Stimulated activated naive B cell treated with anti-CD40 and anti-IgM and Interleukin-4, amounts not matched to agents 10 μg/mL and 1 μg/mL and 100 μg/mL, for 72 hours (primary cell): Measurements from ENCODE around the gene MYH11.

Experiments used
- ATAC-seq, 2 donors: fragments of 150-1000 bp; cut with Tn5 transposase; replicated peaks; 2 replicates each; pipeline ENCODE4 v1.10.0; 2021; ENCODE audit warnings: moderate library complexity in 1 of 2
- DNase-seq: peaks from one replicate; pipeline ENCODE4 v3.0.0; 2021
- H3K27ac Mint-ChIP-seq: one replicate; pipeline ENCODE4 v1.8.0; 2022; ENCODE audit warnings: mild to moderate bottlenecking, mixed read lengths
- H3K27me3 Mint-ChIP-seq, 2 donors: one replicate each; pipeline ENCODE4 v1.8.0; 2022; ENCODE audit warnings: mixed read lengths in 2 of 2
- H3K36me3 Mint-ChIP-seq, 2 donors: one replicate each; pipeline ENCODE4 v1.8.0; 2022; ENCODE audit warnings: mixed read lengths in 2 of 2, mild to moderate bottlenecking in 1 of 2
- H3K4me1 Mint-ChIP-seq, 2 donors: one replicate each; pipeline ENCODE4 v1.8.0; 2022; ENCODE audit warnings: mixed read lengths in 2 of 2, mild to moderate bottlenecking in 1 of 2
- H3K4me3 Mint-ChIP-seq, 2 donors: one replicate each; pipeline ENCODE4 v1.8.0; 2022; ENCODE audit warnings: mild to moderate bottlenecking in 2 of 2, mixed read lengths in 2 of 2, moderate library complexity in 1 of 2
- H3K9me3 Mint-ChIP-seq, 2 donors: one replicate each; pipeline ENCODE4 v1.8.0; 2022; ENCODE audit warnings: mixed read lengths in 2 of 2, mild to moderate bottlenecking in 1 of 2

MYH11 gene

DNA sequence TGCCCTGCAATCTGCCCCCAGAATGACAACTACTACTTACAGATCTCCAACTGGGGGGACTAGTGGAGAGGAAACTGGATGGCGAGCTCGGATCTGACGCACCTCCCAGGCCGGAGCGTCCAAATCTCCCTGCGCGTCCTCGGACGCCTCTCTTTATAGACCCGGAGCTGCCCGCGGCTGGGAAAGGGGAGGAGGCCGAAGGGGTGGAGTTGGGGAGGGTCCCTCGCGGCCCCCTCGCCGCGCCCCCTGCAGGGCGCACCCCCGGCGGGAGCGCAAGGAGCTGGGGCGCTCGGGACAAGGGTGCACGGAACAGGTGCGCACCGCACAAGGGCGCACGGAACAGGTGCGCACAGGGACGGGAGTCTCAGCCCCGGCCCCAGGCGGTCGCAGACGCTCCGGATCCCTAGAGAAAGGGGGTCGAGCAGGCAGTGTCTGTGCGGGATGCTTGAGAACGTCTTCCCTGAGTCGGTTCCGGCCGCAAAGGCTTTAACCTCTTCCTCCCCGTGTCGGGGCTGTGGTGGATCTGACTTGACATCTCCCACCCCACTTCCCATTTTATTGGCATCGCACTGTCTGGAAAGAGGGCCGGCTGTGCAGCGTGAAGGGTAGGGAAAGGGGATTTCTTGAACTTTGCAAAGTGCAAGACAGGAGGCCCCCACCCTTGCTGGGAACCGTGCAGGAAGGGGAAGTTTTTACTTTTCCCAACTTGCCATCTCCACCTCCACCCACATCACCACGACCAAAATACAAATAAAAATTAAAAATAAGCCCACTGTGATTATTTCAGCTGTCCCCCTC, at the start of gene MYH11:
Gene MYH11, minus strand, starts transcription at position 128 of the 798 bp plus-strand sequence. CDS start 18,776 bp downstream, outside the sequence.
- peaks cover 25 to 57% of the 10 kb centered on the region in 2 donors for H3K27me3 Mint-ChIP-seq
- H3K9me3 Mint-ChIP-seq: no peaks in the 10 kb centered on the region
- H3K4me3 Mint-ChIP-seq: peak within 1 kb of the TSS; percentile 62 to 75
- no peak for DNase-seq
- no peak for ATAC-seq
- no peaks in the 10 kb centered on the region for H3K36me3 Mint-ChIP-seq
- H3K27ac Mint-ChIP-seq: peak within 1 kb of the TSS; percentile 5
- peaks cover 17 to 26% of the 10 kb centered on the region in 2 donors for H3K4me1 Mint-ChIP-seq

DNA sequence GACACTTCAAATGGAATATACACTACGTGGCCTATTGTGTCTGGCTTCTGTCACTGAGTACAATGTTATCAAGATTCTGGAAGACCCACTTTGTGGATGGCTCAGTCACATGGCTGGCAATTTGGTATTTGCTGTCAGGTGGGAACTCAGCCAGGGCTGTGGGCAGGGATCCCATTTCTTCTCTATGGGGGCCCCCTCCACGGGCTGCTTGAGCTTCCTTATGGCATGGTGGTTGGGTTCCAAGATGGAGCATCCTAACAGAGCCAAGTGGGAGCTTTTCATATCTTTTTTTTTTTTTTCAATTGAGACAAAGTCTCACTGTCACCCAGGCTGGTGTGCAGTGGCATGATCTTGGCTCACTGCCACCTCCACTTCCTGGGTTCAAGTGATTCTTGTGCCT, 49.6 kb upstream of the MYH11 start:
- Mint-ChIP-seq H3K36me3 (no peaks in the 10 kb centered on the region), H3K9me3 (peaks cover 2 to 5% of the 10 kb centered on the region in 2 donors), H3K4me1 (peaks cover 5 to 8% of the 10 kb centered on the region in 2 donors), H3K27ac (no peak overlapping the region), H3K4me3 (no peak overlapping the region), H3K27me3 (no peaks in the 10 kb centered on the region)
- DNase-seq: no peak
- ATAC-seq: no peak

DNA sequence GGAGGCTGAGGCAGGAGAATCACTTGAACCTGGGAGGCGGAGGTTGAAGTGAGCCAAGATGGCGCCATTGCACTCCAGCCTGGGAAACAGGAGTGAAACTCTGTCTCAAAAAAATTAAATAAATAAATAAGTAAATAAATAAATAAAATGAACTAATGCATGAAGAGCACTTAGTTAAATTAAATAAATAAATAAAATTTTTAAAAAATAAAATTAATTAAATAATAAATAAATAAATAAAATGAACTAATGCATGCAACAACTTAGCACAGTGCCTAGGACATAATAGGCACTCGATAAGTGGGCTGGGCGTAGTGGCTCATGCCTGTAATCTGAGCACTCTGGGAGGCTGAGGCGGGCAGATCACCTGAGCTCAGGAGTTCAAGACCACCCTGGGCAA, 47.1 kb upstream of the MYH11 start:
- no peaks in the 10 kb centered on the region for H3K36me3 Mint-ChIP-seq
- peaks cover 7 to 15% of the 10 kb centered on the region in 2 donors for H3K4me1 Mint-ChIP-seq
- no peak for DNase-seq
- H3K27me3 Mint-ChIP-seq: no peaks in the 10 kb centered on the region
- ATAC-seq: no peak
- H3K9me3 Mint-ChIP-seq: no peaks in the 10 kb centered on the region
- H3K27ac Mint-ChIP-seq: no peak overlapping the region
- H3K4me3 Mint-ChIP-seq: no peak overlapping the region

- Mint-ChIP-seq H3K27me3 (no peaks in the 10 kb centered on the region), H3K36me3 (no peaks in the 10 kb centered on the region), H3K4me3 (no peak overlapping the region), H3K9me3 (no peaks in the 10 kb centered on the region), H3K27ac (no peak overlapping the region), H3K4me1 (peaks cover 14 to 19% of the 10 kb centered on the region in 2 donors)
- ATAC-seq (no peak), DNase-seq (no peak)
Observed at GRCh38 chr16:15900901-15901500, 44.2 kb upstream of the MYH11 start.

DNA sequence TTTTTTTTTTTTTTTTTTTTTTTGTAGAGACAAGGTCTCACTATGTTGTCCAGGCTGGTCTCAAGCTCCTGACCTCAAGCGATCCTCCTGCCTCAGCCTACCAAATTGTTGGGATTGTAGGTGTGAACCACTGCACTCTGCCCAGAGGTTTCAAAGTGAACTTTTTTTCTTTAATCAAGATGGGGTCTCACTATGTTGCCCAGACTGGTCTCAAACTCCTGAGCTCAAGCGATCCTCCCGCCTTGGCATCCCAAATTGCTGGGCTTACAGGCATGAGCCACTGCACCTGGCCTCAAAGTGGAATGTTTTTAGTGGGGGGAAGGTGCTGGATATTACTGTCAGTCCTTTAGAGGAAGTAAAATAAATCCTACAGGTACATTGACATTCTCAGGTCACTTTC, 43.5 kb upstream of the MYH11 start:
- ATAC-seq (no peak), DNase-seq (no peak)
- no peaks in the 10 kb centered on the region for H3K36me3 Mint-ChIP-seq
- H3K27me3 Mint-ChIP-seq: no peaks in the 10 kb centered on the region
- no peaks in the 10 kb centered on the region for H3K9me3 Mint-ChIP-seq
- no peak overlapping the region for H3K27ac Mint-ChIP-seq
- no peak overlapping the region for H3K4me3 Mint-ChIP-seq
- peaks cover 14 to 19% of the 10 kb centered on the region in 2 donors for H3K4me1 Mint-ChIP-seq

- Mint-ChIP-seq H3K4me3 (no peak overlapping the region), H3K36me3 (no peaks in the 10 kb centered on the region), H3K27ac (no peak overlapping the region), H3K4me1 (peaks cover 14 to 19% of the 10 kb centered on the region in 2 donors), H3K9me3 (no peaks in the 10 kb centered on the region), H3K27me3 (no peaks in the 10 kb centered on the region)
- ATAC-seq: peak; percentile 85 to 93
- DNase-seq: peak; percentile 11
Observed at GRCh38 chr16:15899538-15900100, 42.8 kb upstream of the MYH11 start.

DNA sequence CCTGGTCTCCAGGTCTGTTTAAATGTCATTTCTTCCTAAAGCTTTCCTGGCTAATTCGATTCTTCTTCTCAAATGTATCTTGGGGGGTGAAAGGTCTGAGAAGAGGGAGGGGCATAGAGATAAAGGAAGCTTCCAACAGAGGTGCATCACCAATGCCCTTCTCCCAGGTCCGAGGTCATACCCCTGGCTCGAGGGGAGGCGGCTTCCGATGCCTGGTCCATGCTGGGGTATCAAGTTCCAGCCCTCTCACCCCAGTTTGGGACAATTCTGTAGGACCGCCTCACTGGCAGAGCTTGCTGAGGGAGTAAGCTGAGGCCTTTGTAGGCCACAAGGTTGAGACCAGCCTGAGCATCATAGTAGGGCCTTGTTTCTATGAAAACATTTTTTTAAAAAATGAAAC, 41.8 kb upstream of the MYH11 start:
- H3K4me3 Mint-ChIP-seq: no peak overlapping the region
- H3K36me3 Mint-ChIP-seq: no peaks in the 10 kb centered on the region
- no peak for DNase-seq

GRCh38 chr16:15897834-15898254, 41.0 kb upstream of the MYH11 start:
- H3K4me3 Mint-ChIP-seq: peak overlapping the region in 1 of 2 donors; percentile 21
- H3K27ac Mint-ChIP-seq: no peak overlapping the region
- DNase-seq (no peak), ATAC-seq (peak; percentile 63 to 74)
- H3K4me1 Mint-ChIP-seq: peaks cover 14 to 19% of the 10 kb centered on the region in 2 donors
- no peaks in the 10 kb centered on the region for H3K36me3 Mint-ChIP-seq
- no peaks in the 10 kb centered on the region for H3K9me3 Mint-ChIP-seq
- H3K27me3 Mint-ChIP-seq: no peaks in the 10 kb centered on the region

More for the DNA sequence above, 41.8 kb upstream of the MYH11 start:
- Mint-ChIP-seq H3K27ac (peak overlapping the region; percentile 82), H3K9me3 (no peaks in the 10 kb centered on the region), H3K27me3 (no peaks in the 10 kb centered on the region), H3K4me1 (peaks cover 14 to 19% of the 10 kb centered on the region in 2 donors)
- no peak for ATAC-seq

- H3K36me3 Mint-ChIP-seq: no peaks in the 10 kb centered on the region
- ATAC-seq (no peak), DNase-seq (no peak)
- H3K4me1 Mint-ChIP-seq: peaks cover 14 to 19% of the 10 kb centered on the region in 2 donors
- H3K9me3 Mint-ChIP-seq: no peaks in the 10 kb centered on the region
- H3K27me3 Mint-ChIP-seq: no peaks in the 10 kb centered on the region
- no peak overlapping the region for H3K4me3 Mint-ChIP-seq
- H3K27ac Mint-ChIP-seq: no peak overlapping the region
Observed at GRCh38 chr16:15897121-15897780, 40.4 kb upstream of the MYH11 start.

DNA sequence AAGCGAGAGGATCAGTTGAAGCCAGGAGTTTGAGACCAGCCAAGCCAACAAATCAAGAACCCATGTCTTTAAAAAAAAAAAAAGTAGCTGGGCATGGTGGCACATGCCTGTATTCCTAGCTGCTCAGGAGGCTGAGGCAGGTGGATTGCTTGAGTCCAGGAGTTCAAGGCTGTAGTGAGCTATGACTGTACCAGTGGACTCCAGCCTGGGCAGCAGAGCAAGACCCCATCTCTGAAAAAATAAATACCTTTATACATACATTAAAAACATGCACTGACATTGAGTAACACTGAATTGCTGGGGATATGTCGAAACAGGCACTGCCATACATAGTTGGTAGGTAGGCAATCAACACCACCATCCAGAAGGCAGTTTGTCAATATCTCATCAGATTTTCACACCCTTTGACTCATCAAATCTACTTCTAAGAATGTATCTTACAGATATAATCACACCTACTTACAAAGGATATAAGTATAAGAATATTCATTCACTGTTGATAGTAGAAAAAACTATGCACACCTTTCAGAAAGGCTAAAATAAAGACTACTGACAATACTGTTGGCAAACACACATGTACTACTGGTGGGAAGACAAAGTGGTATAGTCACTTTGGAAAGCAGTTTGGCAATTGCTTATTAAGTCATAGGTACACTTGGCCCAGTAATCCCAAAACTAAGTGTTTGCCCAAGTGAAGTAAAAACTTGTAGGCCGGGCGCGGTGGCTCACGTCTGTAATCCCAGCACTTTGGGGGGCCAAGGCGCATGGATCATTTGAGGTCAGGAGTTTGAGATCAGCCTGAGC, 37.9 kb upstream of the MYH11 start:
- Mint-ChIP-seq H3K27ac (no peak overlapping the region), H3K4me1 (peaks cover 14 to 17% of the 10 kb centered on the region in 2 donors), H3K9me3 (no peaks in the 10 kb centered on the region), H3K27me3 (no peaks in the 10 kb centered on the region), H3K36me3 (no peaks in the 10 kb centered on the region), H3K4me3 (no peak overlapping the region)
- ATAC-seq (no peak), DNase-seq (no peak)

- H3K27me3 Mint-ChIP-seq: no peaks in the 10 kb centered on the region
- ATAC-seq (no peak), DNase-seq (no peak)
- peaks cover 0 to 3% of the 10 kb centered on the region in 2 donors for H3K36me3 Mint-ChIP-seq
- H3K27ac Mint-ChIP-seq: no peak overlapping the region
- no peaks in the 10 kb centered on the region for H3K9me3 Mint-ChIP-seq
- H3K4me3 Mint-ChIP-seq: no peak overlapping the region
- peaks cover 3 to 8% of the 10 kb centered on the region in 2 donors for H3K4me1 Mint-ChIP-seq
Observed at GRCh38 chr16:15891508-15891907, 34.7 kb upstream of the MYH11 start.

DNA sequence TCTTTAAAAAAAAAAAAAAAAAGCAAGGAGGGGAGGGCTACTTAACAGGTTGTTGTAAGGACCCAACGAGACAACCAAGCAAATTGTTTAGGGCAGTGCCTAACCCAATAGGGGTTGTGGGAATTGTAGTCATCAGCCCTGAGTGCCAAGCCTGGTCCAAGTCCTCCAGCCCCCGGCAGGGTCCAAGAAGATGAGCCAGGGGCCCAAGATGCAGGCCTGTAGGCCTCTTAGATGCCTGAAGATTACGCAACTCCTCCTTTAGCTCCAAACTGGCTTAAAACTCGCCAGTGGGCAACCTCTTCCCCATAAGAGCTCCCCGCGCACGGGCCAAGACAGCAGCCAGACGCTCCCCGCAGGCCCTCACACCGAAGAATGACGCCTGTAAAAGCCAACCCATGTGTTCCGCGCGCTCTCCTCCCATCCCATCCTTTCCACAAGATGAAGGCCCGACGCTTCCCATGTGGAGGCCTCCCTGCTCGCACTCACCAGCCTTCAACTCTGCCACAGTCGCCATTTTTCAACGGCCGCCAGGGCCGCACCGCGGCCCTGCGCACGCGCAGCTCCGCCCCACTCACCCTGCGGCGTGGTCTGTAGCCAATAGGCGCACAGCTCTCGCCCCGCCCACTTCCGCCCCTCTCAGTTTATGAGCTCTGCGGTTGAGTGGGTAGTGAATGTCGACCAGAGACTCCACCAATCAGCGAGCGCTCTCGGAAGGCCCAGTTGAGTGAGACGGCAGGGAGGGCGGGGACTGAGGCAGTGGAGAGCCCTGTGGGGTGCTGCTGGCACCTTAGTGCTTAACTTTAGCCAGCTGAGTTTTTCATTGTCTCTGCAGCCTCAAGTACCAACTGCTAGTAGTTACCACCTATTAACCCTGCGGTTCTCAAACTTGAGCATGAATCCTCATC, 31.5 kb upstream of the MYH11 start, which contains the start of gene CEP20:
Gene CEP20, minus strand, starts transcription at position 532 of the 905 bp plus-strand sequence. Its CDS starts 18 bp downstream, at position 514.
- H3K4me1 Mint-ChIP-seq: peaks cover 13 to 20% of the 10 kb centered on the region in 2 donors
- no peaks in the 10 kb centered on the region for H3K27me3 Mint-ChIP-seq
- DNase-seq (peak; percentile 99), ATAC-seq (peak; percentile 99)
- H3K27ac Mint-ChIP-seq: peak within 1 kb of the TSS; percentile 97
- H3K9me3 Mint-ChIP-seq: no peaks in the 10 kb centered on the region
- peak within 1 kb of the TSS; percentile 91 to 95 for H3K4me3 Mint-ChIP-seq
- H3K36me3 Mint-ChIP-seq: peaks cover 4 to 12% of the 10 kb centered on the region in 2 donors

- no peaks in the 10 kb centered on the region for H3K9me3 Mint-ChIP-seq
- ATAC-seq: no peak
Observed at GRCh38 chr16:15887283-15887682, 30.5 kb upstream of the MYH11 start.

More at GRCh38 chr16:15887283-15887682, 30.5 kb upstream of the MYH11 start:
- DNase-seq: no peak
- H3K36me3 Mint-ChIP-seq: peaks cover 7 to 15% of the 10 kb centered on the region in 2 donors
- H3K27ac Mint-ChIP-seq: peak overlapping the region; percentile 97
- H3K27me3 Mint-ChIP-seq: no peaks in the 10 kb centered on the region
- H3K4me3 Mint-ChIP-seq: peak overlapping the region; percentile 91 to 95
- peaks cover 13 to 20% of the 10 kb centered on the region in 2 donors for H3K4me1 Mint-ChIP-seq
